ENCODE measurements around the gene BCL6B.

BCL6B gene

GRCh38 chr17:7014261-7014994, 8.4 kb upstream of the BCL6B start:
- H3F3A ChIP-seq (ENCODE audit: low read depth), result peaks cover 9% of the 10 kb centered on the region
- peak overlapping the region; percentile 96 for H3K9ac ChIP-seq (ENCODE audit: low read depth, low read length, poor library complexity, severe bottlenecking)
- H2AFZ ChIP-seq (ENCODE audit: low read length), result peak overlapping the region; percentile 87
- TF ChIP-seq EZH2phosphoT487 (IDR thresholded peaks at IDR 0.05; ENCODE audit: borderline replicate concordance) (no peak), CTCF (conservative IDR thresholded peaks at IDR 0.05; ENCODE audit: low read length) (peak; percentile 46)
- H3K4me3 ChIP-seq (ENCODE audit: low read length, poor library complexity, severe bottlenecking), result peak overlapping the region; percentile 91
- peaks cover 59% of the 10 kb centered on the region for H3K79me2 ChIP-seq (ENCODE audit: insufficient read depth, low read length)
- H3K4me2 ChIP-seq (ENCODE audit: low read depth, low read length, poor library complexity, severe bottlenecking), result peak overlapping the region; percentile 95
- no peaks in the 10 kb centered on the region for H3K27me3 ChIP-seq (ENCODE audit: insufficient read depth, low read length, poor library complexity, severe bottlenecking)
- peaks cover 68% of the 10 kb centered on the region for H3K4me1 ChIP-seq (ENCODE audit: insufficient read depth, low read length, poor library complexity, severe bottlenecking)
- H4K20me1 ChIP-seq (ENCODE audit: insufficient read depth, low read length, poor library complexity, severe bottlenecking), result peaks cover 18% of the 10 kb centered on the region
- no peaks in the 10 kb centered on the region for H3K9me2 ChIP-seq (replicated peaks; ENCODE audit: low read depth, low read length)
- H3K9me3 ChIP-seq (ENCODE audit: insufficient read depth, low read depth, low read length), result no peaks in the 10 kb centered on the region
- no peaks in the 10 kb centered on the region for H3K36me3 ChIP-seq (ENCODE audit: insufficient read depth, low read length)

GRCh38 chr17:7014995-7015958, 7.6 kb upstream of the BCL6B start:
- TF ChIP-seq CTCF (conservative IDR thresholded peaks at IDR 0.05; ENCODE audit: low read length) (no peak), EZH2phosphoT487 (IDR thresholded peaks at IDR 0.05; ENCODE audit: borderline replicate concordance) (no peak)
- peak overlapping the region; percentile 54; the same call in 1 of the 2 replicates for H2AFZ ChIP-seq (ENCODE audit: low read length)

GRCh38 chr17:7016418-7016817, 6.4 kb upstream of the BCL6B start:
- peak overlapping the region; percentile 96 for H3K9ac ChIP-seq (ENCODE audit: low read depth, low read length, poor library complexity, severe bottlenecking)
- TF ChIP-seq CTCF (conservative IDR thresholded peaks at IDR 0.05; ENCODE audit: low read length), result no peak
- TF ChIP-seq EZH2phosphoT487 (IDR thresholded peaks at IDR 0.05; ENCODE audit: borderline replicate concordance), result no peak
- peak overlapping the region; percentile 91 for H3K4me3 ChIP-seq (ENCODE audit: low read length, poor library complexity, severe bottlenecking)
- peaks cover 39% of the 10 kb centered on the region for H3K79me2 ChIP-seq (ENCODE audit: insufficient read depth, low read length)
- peaks cover 11% of the 10 kb centered on the region for H4K20me1 ChIP-seq (ENCODE audit: insufficient read depth, low read length, poor library complexity, severe bottlenecking)
- peaks cover 50% of the 10 kb centered on the region for H3K4me1 ChIP-seq (ENCODE audit: insufficient read depth, low read length, poor library complexity, severe bottlenecking)
- H3K9me3 ChIP-seq (ENCODE audit: insufficient read depth, low read depth, low read length), result no peaks in the 10 kb centered on the region
- H3F3A ChIP-seq (ENCODE audit: low read depth), result peaks cover 9% of the 10 kb centered on the region
- H3K36me3 ChIP-seq (ENCODE audit: insufficient read depth, low read length), result no peaks in the 10 kb centered on the region
- H3K4me2 ChIP-seq (ENCODE audit: low read depth, low read length, poor library complexity, severe bottlenecking), result peak overlapping the region; percentile 95
- no peaks in the 10 kb centered on the region for H3K27me3 ChIP-seq (ENCODE audit: insufficient read depth, low read length, poor library complexity, severe bottlenecking)
- no peak overlapping the region for H2AFZ ChIP-seq (ENCODE audit: low read length)
- H3K9me2 ChIP-seq (replicated peaks; ENCODE audit: low read depth, low read length), result no peaks in the 10 kb centered on the region

More at GRCh38 chr17:7014995-7015958, 7.6 kb upstream of the BCL6B start:
- Histone ChIP-seq H3K9me2 (replicated peaks; ENCODE audit: low read depth, low read length) (no peaks in the 10 kb centered on the region), H3K4me2 (ENCODE audit: low read depth, low read length, poor library complexity, severe bottlenecking) (peak overlapping the region; percentile 95), H3K4me3 (ENCODE audit: low read length, poor library complexity, severe bottlenecking) (peak overlapping the region; percentile 91), H3K79me2 (ENCODE audit: insufficient read depth, low read length) (peaks cover 51% of the 10 kb centered on the region), H3K36me3 (ENCODE audit: insufficient read depth, low read length) (no peaks in the 10 kb centered on the region), H3F3A (ENCODE audit: low read depth) (peaks cover 9% of the 10 kb centered on the region), H3K4me1 (ENCODE audit: insufficient read depth, low read length, poor library complexity, severe bottlenecking) (peaks cover 60% of the 10 kb centered on the region), H3K9me3 (ENCODE audit: insufficient read depth, low read depth, low read length) (no peaks in the 10 kb centered on the region), H4K20me1 (ENCODE audit: insufficient read depth, low read length, poor library complexity, severe bottlenecking) (peaks cover 18% of the 10 kb centered on the region), H3K27me3 (ENCODE audit: insufficient read depth, low read length, poor library complexity, severe bottlenecking) (no peaks in the 10 kb centered on the region), H3K9ac (ENCODE audit: low read depth, low read length, poor library complexity, severe bottlenecking) (peak overlapping the region; percentile 96)
